Amniotic epithelial cell (primary cell): ENCODE data around the gene YTHDF2.

Source experiments
- DNase-seq: peaks from one replicate; pipeline ENCODE4 v3.0.0-alpha.2; 2010; ENCODE audit warnings: low read depth

The YTHDF2 gene

GRCh38 chr1:28801461-28801860 lies 64.7 kb downstream of the YTHDF2 start:
- peak; percentile 17 for DNase-seq

- no peak for DNase-seq
These were observed 66.3 kb downstream of the YTHDF2 start for GRCh38 chr1:28803051-28803450.

GRCh38 chr1:28803662-28804061 lies 66.9 kb downstream of the YTHDF2 start:
- DNase-seq: no peak

GRCh38 chr1:28804071-28804470 lies 67.3 kb downstream of the YTHDF2 start:
- DNase-seq: no peak

GRCh38 chr1:28807046-28807445 lies 70.3 kb downstream of the YTHDF2 start:
- no peak for DNase-seq

GRCh38 chr1:28807986-28808385 lies 71.2 kb downstream of the YTHDF2 start:
- DNase-seq: no peak

GRCh38 chr1:28811369-28811765 lies 74.6 kb downstream of the YTHDF2 start:
- DNase-seq: no peak

- DNase-seq: no peak
These were observed 75.3 kb downstream of the YTHDF2 start, which contains the start of gene OPRD1 for GRCh38 chr1:28811766-28812668. OPRD1 (plus strand) TSS chr1:28812170; CDS start chr1:28812384, 214 bp downstream.

GRCh38 chr1:28812669-28813468 lies 76.1 kb downstream of the YTHDF2 start:
- no peak for DNase-seq

- no peak for DNase-seq
These were observed 77.3 kb downstream of the YTHDF2 start for GRCh38 chr1:28813931-28814465.

GRCh38 chr1:28815533-28816185 lies 78.9 kb downstream of the YTHDF2 start:
- no peak for DNase-seq

GRCh38 chr1:28817133-28817532 lies 80.4 kb downstream of the YTHDF2 start:
- no peak for DNase-seq

- no peak for DNase-seq
These were observed 82.3 kb downstream of the YTHDF2 start for GRCh38 chr1:28819020-28819419.
